CD4-positive, CD25-positive, alpha-beta regulatory T cell (primary cell): Measurements from ENCODE around the gene CD14. TPM values are rescaled to one million over a fixed set of nuclear protein-coding genes. Genes with fewer than 3 reads are reported as not detected.
"Not testable (repeated sequence)": the region's sequence is repeated elsewhere in the genome, so short reads cannot be mapped to it uniquely, and the experiment has no call there.

Experiments
- ATAC-seq, 2 donors: fragments of 150-1000 bp; cut with Tn5 transposase; one replicate each; pipeline ENCODE4 v1.10.0; 2021; ENCODE audit warnings: low read depth in 2 of 2, moderate number of reproducible peaks in 2 of 2, moderate library complexity in 1 of 2
- DNase-seq, 3 donors: peaks; one replicate each; pipeline versions ENCODE4 v3.0.0 to v3.0.0-alpha.2; 2012 to 2022; ENCODE audit warnings: mixed read lengths in 1 of 3
- H3K27ac ChIP-seq: one replicate; pipeline ENCODE4 v1.7.0; 2013; ENCODE audit warnings: mild to moderate bottlenecking, low read length; ENCODE audit not compliant: insufficient read depth, poor library complexity, severe bottlenecking
- H3K27me3 ChIP-seq: one replicate; pipeline ENCODE4 v1.7.0; 2013; ENCODE audit warnings: low read length; ENCODE audit not compliant: control insufficient read depth, insufficient read depth
- H3K36me3 ChIP-seq: one replicate; pipeline ENCODE4 v1.7.0; 2013; ENCODE audit warnings: mild to moderate bottlenecking, low read length, moderate library complexity; ENCODE audit not compliant: control insufficient read depth, insufficient read depth
- H3K4me1 ChIP-seq: 2 replicates; pipeline ENCODE4 v1.7.0; 2013; ENCODE audit warnings: mild to moderate bottlenecking, low read length; ENCODE audit not compliant: insufficient read depth, control insufficient read depth, poor library complexity, severe bottlenecking
- H3K4me3 ChIP-seq: one replicate; pipeline ENCODE4 v1.7.0; 2013; ENCODE audit warnings: low read depth, mild to moderate bottlenecking, low read length, moderate library complexity
- H3K9me3 ChIP-seq, 2 experiments: 1 replicate in 1 of 2; 2 replicates in 1 of 2; pipeline ENCODE4 v1.7.0; 2013; ENCODE audit warnings: low read length in 2 of 2, mild to moderate bottlenecking in 1 of 2, moderate library complexity in 1 of 2; ENCODE audit not compliant: control insufficient read depth in 2 of 2
- H3K27ac Mint-ChIP-seq, 3 donors: one replicate each; pipeline ENCODE4 v1.8.0; 2020 to 2022; ENCODE audit warnings: mild to moderate bottlenecking in 3 of 3, mixed read lengths in 3 of 3, moderate library complexity in 2 of 3
- H3K27me3 Mint-ChIP-seq: one replicate; pipeline ENCODE4 v1.8.0; 2022; ENCODE audit warnings: mild to moderate bottlenecking, mixed read lengths
- H3K36me3 Mint-ChIP-seq: one replicate; pipeline ENCODE4 v1.8.0; 2020; ENCODE audit warnings: mixed read lengths
- H3K4me1 Mint-ChIP-seq, 4 donors: one replicate each; pipeline ENCODE4 v1.8.0; 2020 to 2022; ENCODE audit warnings: mixed read lengths in 4 of 4, mild to moderate bottlenecking in 1 of 4
- H3K4me3 Mint-ChIP-seq, 4 donors: one replicate each; pipeline ENCODE4 v1.8.0; 2020 to 2022; ENCODE audit warnings: mild to moderate bottlenecking in 4 of 4, mixed read lengths in 4 of 4, moderate library complexity in 3 of 4
- H3K9me3 Mint-ChIP-seq, 7 donors: one replicate each; pipeline ENCODE4 v1.8.0; 2020 to 2022; ENCODE audit warnings: mixed read lengths in 7 of 7, mild to moderate bottlenecking in 3 of 7, moderate library complexity in 2 of 7
- polyA plus RNA-seq, 4 donors: library from polyadenylated mRNA; unstranded; fragments of 300-500 nt; fragmentation: Illumina TruSeq; gene quantifications; one replicate each; pipeline ENCODE4 v1.2.3, GENCODE V29; 2021
- total RNA-seq: library from RNA; stranded (reverse); gene quantifications from one replicate; pipeline ENCODE4 v1.2.3, GENCODE V29; 2022

Gene CD14
- total and polyA plus RNA-seq, 5 donors from 2014 or later, result 1.3 to 2.6 (median 2.1) TPM; not detected in 1

DNA sequence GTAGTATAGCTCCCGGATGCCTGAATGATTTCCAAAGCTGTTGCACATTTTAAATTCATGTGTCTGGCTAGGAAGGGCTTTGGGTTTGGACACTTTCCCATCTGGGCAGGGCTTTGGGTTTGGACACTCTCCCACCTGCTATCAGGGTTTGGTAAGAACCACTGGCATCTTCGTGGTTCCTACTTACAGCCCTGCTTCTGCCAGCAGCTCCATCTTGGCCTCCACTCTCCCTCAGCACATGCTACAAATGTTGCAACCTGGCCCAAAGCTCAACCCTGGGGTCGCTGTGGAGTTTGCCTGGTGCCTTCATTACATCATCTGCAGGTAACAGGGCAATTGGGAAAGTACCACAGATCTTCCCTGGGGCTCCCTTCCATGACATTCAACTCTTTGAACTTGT lies 9.7 kb upstream of the CD14 start:
- Histone ChIP-seq H3K36me3 (peaks cover 24% of the 10 kb centered on the region), H3K4me3 (no peak overlapping the region), H3K9me3 (no peaks in the 10 kb centered on the region), H3K4me1 (peaks cover 32% of the 10 kb centered on the region), H3K27me3 (no peaks in the 10 kb centered on the region), H3K27ac (no peak overlapping the region)
- Mint-ChIP-seq H3K4me3 (peak overlapping the region in 1 of 4 donors; percentile 94), H3K9me3 (peaks cover 0 to 1% (median 0%) of the 10 kb centered on the region in 7 donors), H3K36me3 (peaks cover 23% of the 10 kb centered on the region), H3K27me3 (no peaks in the 10 kb centered on the region), H3K27ac (no peak overlapping the region), H3K4me1 (peaks cover 18 to 74% (median 34%) of the 10 kb centered on the region in 4 donors)
- ATAC-seq, result no peak
- no peak for DNase-seq

- Histone ChIP-seq H3K4me3 (no peak overlapping the region), H3K36me3 (peaks cover 24% of the 10 kb centered on the region), H3K27ac (no peak overlapping the region), H3K27me3 (no peaks in the 10 kb centered on the region), H3K9me3 (no peaks in the 10 kb centered on the region), H3K4me1 (peaks cover 26% of the 10 kb centered on the region)
- Mint-ChIP-seq H3K4me1 (peaks cover 20 to 66% (median 34%) of the 10 kb centered on the region in 4 donors), H3K27ac (no peak overlapping the region), H3K36me3 (peaks cover 19% of the 10 kb centered on the region), H3K9me3 (peaks cover 0 to 1% (median 0%) of the 10 kb centered on the region in 7 donors), H3K27me3 (no peaks in the 10 kb centered on the region), H3K4me3 (peak overlapping the region; percentile 0 to 94 (median 28))
- ATAC-seq, result no peak
- no peak for DNase-seq
Measured at GRCh38 chr5:140641716-140642115, 8.7 kb upstream of the CD14 start.

- H3K4me3 ChIP-seq, result peak within 1 kb of the TSS; percentile 93
- peaks cover 18 to 47% (median 31%) of the 10 kb centered on the region in 4 donors for H3K4me1 Mint-ChIP-seq
- DNase-seq, result peak; percentile 93 to 96 (median 96)
Measured at GRCh38 chr5:140639148-140639981, 6.4 kb upstream of the CD14 start, which contains the start of gene TMCO6. TSS of gene TMCO6 (plus strand) at chr5:140639451. CDS start at chr5:140639528, 77 bp downstream.

DNA sequence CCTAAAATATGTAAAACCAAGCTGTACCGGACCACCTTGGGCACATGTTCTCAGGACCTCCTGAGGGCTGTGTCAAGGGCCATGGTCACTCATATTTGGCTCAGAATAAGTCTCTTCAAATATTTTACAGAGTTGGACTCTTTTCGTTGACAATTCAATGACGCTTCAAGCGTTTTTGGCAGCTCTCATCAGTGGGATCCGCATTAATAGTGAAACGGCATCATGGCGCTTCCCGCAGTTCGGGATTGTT lies 5.8 kb upstream of the CD14 start:
- peak overlapping the region; percentile 93 to 98 (median 95) for H3K4me3 Mint-ChIP-seq
- H3K4me3 ChIP-seq, result peak overlapping the region; percentile 93

More at GRCh38 chr5:140639148-140639981, 6.4 kb upstream of the CD14 start, which contains the start of gene TMCO6:
- no peaks in the 10 kb centered on the region for H3K9me3 ChIP-seq
- no peaks in the 10 kb centered on the region for H3K27me3 ChIP-seq
- peak within 1 kb of the TSS; percentile 92 to 97 (median 94) for H3K27ac Mint-ChIP-seq
- H3K9me3 Mint-ChIP-seq, result peaks cover 0 to 1% (median 0%) of the 10 kb centered on the region in 7 donors
- H3K27ac ChIP-seq, result peak within 1 kb of the TSS; percentile 83
- peaks cover 16% of the 10 kb centered on the region for H3K36me3 ChIP-seq
- no peaks in the 10 kb centered on the region for H3K27me3 Mint-ChIP-seq
- peaks cover 12% of the 10 kb centered on the region for H3K36me3 Mint-ChIP-seq
- H3K4me3 Mint-ChIP-seq, result peak within 1 kb of the TSS; percentile 93 to 98 (median 95)
- H3K4me1 ChIP-seq, result peaks cover 16% of the 10 kb centered on the region
- ATAC-seq, result peak; percentile 99

GRCh38 chr5:140637371-140638100 lies 4.6 kb upstream of the CD14 start:
- Histone ChIP-seq H3K4me1 (peaks cover 25% of the 10 kb centered on the region), H3K9me3 (no peaks in the 10 kb centered on the region), H3K4me3 (no peak overlapping the region), H3K36me3 (peaks cover 6% of the 10 kb centered on the region), H3K27ac (no peak overlapping the region), H3K27me3 (peaks cover 3% of the 10 kb centered on the region)
- no peak for DNase-seq
- Mint-ChIP-seq H3K9me3 (peaks cover 0 to 1% (median 0%) of the 10 kb centered on the region in 7 donors), H3K4me1 (peaks cover 18 to 52% (median 35%) of the 10 kb centered on the region in 4 donors), H3K36me3 (no peaks in the 10 kb centered on the region), H3K27ac (peak overlapping the region; percentile 15 to 80 (median 69)), H3K27me3 (peaks cover 10% of the 10 kb centered on the region), H3K4me3 (peak overlapping the region; percentile 27 to 93 (median 66))
- no peak for ATAC-seq

More for the DNA sequence above, 5.8 kb upstream of the CD14 start:
- ATAC-seq, H3K27me3 ChIP-seq, H3K27me3 Mint-ChIP-seq, H3K36me3 Mint-ChIP-seq, DNase-seq, H3K9me3 Mint-ChIP-seq, H3K9me3 ChIP-seq: not testable (repeated sequence)
- Histone ChIP-seq H3K4me1 (peaks cover 16% of the 10 kb centered on the region), H3K27ac (peak overlapping the region; percentile 83), H3K36me3 (peaks cover 11% of the 10 kb centered on the region)
- peak overlapping the region; percentile 92 to 97 (median 92) for H3K27ac Mint-ChIP-seq
- peaks cover 18 to 45% (median 29%) of the 10 kb centered on the region in 4 donors for H3K4me1 Mint-ChIP-seq

DNA sequence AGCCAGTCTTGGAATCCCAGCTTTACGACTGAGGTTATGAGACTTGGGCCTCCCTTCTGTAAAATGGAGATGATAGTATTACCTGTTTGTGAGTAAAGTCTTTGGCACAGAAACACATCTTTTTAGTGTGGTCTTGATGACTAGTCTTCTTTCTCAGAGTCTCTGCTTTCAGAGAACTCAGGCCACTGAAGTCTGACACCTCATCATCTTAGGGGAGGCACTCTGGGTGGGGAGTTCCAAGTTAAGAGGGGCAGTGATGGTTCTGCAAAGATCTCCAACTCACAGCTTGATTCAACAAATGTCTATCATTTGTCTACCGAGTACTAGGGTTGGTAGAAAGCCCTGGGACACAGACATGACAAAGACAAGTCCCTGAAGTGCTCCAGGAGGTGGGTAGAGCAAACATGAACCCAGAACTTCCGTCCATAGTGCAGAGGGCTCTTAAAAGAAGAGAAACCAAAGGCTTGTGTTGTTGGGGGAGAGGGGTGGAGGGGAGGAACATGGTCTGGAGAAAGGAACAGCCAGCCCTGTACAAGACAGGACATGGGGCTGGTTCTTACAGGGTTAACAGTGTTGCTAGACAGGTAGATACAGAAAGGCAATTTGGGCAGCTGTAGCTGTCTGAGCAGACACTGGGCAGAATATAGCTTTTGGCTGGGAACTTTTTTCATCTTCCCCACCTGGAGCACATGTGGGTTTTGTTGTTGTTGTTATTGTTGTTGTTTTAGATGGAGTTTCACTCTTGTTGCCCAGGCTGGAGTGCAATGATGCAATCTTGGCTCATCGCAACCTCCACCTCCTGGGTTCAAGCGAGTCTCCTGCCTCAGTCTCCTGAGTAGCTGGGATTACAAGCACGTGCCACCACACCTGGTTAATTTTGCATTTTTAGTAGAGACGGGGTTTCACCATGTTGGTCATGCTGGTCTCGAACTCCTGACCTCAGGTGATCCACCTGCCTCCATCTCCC lies 2.6 kb upstream of the CD14 start:
- DNase-seq (no peak), ATAC-seq (no peak)
- peaks cover 0 to 1% (median 0%) of the 10 kb centered on the region in 7 donors for H3K9me3 Mint-ChIP-seq
- Histone ChIP-seq H3K9me3 (no peaks in the 10 kb centered on the region), H3K4me3 (no peak overlapping the region), H3K36me3 (no peaks in the 10 kb centered on the region), H3K4me1 (peaks cover 36% of the 10 kb centered on the region), H3K27ac (no peak overlapping the region), H3K27me3 (peaks cover 10% of the 10 kb centered on the region)
- H3K36me3 Mint-ChIP-seq, result no peaks in the 10 kb centered on the region
- no peak overlapping the region for H3K27ac Mint-ChIP-seq
- peaks cover 29% of the 10 kb centered on the region for H3K27me3 Mint-ChIP-seq
- H3K4me3 Mint-ChIP-seq, result peak overlapping the region in 2 of 4 donors; percentile 13 to 91
- H3K4me1 Mint-ChIP-seq, result peaks cover 15 to 50% (median 31%) of the 10 kb centered on the region in 4 donors

DNA sequence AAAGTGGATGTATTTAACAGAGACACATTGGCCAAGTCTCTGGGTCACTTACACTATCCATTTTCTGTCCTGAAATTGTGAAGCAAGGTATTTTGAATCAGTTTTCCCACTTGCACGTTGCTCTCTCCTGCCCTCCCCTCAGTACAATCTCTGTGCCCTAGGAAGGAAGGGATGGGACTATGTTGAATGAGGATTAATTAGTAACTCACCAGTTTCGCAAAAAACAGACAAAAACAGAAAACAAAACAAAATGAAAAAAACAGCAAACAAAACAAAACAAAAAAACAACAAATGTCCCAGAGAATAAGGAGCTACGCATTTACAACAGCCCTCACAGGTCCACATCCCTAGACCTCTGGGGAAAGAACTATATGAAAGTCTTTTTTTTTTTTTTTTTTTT lies 1.1 kb upstream of the CD14 start:
- Histone ChIP-seq H3K4me1 (peaks cover 26% of the 10 kb centered on the region), H3K27ac (no peak overlapping the region), H3K4me3 (no peak overlapping the region), H3K36me3 (no peaks in the 10 kb centered on the region), H3K27me3 (peaks cover 10% of the 10 kb centered on the region), H3K9me3 (no peaks in the 10 kb centered on the region)
- Mint-ChIP-seq H3K4me3 (peak overlapping the region; percentile 29 to 90 (median 51)), H3K27ac (no peak overlapping the region), H3K9me3 (peaks cover 0 to 1% (median 0%) of the 10 kb centered on the region in 7 donors), H3K27me3 (peaks cover 29% of the 10 kb centered on the region), H3K36me3 (no peaks in the 10 kb centered on the region), H3K4me1 (peaks cover 10 to 38% (median 24%) of the 10 kb centered on the region in 4 donors)
- DNase-seq (no peak), ATAC-seq (no peak)
